HG03039 (cell line): ENCODE measurements around the gene TRIM9.

ENCODE experiments used
- ATAC-seq: cut with Tn5 transposase; IDR thresholded peaks from one replicate; pipeline ENCODE4 v1.9.1; 2021; ENCODE audit warnings: mild to moderate bottlenecking, moderate library complexity; ENCODE audit not compliant: unreplicated experiment

TRIM9 gene

DNA sequence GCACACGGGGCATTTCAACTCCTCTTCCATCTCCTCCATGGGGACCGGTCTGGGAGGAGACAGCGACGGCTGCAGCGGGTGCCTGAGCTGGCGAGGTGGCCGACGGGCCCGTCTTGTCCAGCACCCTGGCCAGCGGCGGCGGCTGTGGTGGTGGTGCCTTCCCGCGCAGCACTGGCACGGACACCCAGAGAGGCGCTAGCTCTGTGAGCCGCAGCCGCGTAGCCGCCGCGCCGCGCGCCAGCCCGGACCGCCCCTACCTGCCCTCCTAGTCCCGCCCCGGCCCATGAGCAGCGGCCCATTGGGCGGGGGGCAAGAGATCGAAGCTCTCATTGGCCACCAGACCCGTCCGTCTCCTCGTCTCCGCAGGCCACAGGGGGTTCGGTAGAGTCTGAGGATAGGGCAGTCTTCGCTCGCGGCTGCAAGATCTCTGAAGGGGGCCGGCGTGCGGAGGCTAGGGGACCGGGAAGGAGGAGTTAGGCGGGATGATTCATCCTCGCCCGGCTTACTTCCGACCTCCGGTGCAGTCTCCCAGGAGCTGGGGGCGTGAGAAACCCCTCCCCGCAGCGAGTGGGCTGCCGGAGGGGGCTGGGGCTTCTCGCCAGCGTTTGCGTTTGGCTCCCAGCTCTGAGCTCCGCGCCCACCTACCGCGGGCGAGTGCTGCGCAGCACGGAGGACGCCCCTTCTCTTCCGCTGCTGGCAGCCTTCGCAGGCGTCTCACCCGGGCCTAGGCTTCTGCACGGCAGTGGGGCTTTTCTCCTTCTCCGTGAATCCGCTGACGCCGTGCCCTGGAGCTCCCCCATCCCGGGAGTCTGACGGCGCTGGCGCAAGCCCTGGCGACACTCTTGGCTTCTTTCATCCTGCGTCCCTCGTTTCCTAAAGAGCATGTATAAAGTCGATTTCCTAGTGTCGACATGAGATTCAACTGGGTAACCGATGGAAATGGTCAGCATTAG, at the start of gene TRIM9:
TRIM9 (minus strand) TSS at position 205 of the 953 bp plus-strand sequence; CDS start at position 39, 166 bp downstream.
- peak; percentile 100 for ATAC-seq

DNA sequence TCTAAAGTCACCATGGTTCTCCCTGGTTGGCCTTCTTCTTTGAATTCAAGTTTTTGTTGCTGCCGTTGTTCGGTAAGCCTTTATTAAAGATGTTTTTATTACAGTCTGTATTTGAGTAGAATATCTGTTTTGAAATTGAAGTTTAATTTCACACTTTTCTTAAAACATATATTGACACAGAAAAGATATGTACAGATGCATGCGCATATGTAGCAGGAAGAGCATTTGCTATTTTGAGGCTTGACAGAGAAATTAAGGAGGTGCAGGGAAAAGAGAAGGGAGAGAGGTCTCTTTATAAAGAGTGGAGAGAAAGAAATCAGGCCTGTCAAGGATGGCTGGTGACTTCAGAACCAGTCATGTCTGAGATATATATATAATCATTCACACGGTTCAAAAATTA, 46.0 kb upstream of the TRIM9 start:
- no peak for ATAC-seq

DNA sequence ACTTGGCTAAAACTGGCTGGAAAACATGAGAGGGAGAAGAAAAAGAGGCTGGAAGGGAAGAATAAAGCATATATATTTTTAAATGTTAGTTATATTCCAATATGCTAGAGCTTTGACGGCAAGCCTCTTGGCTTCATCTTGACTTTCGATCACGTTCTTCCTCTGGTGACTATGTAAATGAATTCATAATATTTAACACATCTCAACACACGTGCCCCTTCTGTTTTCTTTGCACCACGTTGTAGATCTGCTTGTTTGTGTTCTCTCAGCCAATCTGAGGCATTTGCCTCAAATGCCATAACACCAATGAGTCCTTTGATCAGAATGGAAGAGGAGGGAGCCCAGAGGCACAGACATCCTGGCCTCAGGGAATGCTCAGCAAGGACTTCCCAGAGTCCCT, 45.4 kb upstream of the TRIM9 start:
- ATAC-seq = no peak

DNA sequence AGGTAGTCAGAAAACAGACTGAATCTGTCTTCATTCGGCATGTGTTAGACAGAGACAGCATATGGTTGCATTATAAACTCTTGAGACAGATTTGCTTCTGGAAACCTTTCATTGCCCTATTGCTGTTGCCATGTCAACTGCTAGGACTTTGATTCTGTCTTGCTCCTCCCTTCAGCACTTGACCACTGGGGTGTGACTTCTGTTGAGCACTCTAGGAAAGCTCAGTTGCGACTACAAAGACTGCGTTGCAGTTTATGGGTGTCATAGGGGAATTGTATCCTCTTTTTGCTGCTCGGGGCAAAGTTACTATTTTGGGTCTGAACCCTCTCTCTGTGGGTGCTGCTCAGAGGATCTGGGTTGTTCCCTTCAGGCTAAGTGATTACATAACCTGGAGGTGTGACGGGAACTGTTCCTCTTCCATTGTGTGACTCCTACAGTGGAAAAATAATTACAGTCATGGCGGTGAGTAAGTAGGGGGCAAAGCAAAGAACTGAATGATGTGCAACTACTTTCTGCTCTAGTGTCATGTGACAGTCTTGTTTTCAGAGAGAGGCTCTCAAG, 44.3 kb upstream of the TRIM9 start:
- no peak for ATAC-seq

DNA sequence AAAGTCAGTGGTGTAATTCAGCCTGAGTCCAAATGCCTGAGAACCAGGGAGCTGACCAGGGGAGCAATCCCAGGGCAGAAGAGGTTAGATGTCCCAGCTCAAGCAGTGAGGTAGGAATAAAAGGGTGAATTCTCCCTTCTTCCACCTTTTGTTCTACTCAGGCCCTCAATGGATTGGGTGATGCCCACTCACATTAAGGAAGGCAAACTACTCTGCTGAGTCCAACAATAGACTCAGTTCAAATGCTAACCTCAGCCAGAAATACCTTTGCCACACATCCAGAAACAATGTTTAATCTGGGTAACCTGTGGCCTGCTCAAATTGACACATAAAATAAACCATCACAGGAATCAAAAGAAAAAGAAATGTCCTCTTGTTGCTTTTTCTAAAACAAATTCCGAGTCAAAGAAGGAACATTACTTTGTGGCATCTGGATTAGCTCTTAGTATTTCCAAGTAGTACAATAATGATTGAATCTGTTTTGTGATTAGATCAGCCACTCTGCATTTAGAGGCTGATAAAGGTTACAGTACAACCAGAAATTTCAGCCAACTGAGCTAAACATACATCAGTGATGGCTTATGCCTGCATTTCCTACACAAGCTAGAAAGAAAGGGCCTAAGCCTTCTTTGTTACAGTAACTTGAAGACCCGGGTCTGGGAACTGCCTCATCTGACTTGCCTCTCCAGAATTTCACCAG, 43.6 kb upstream of the TRIM9 start:
- ATAC-seq = no peak

DNA sequence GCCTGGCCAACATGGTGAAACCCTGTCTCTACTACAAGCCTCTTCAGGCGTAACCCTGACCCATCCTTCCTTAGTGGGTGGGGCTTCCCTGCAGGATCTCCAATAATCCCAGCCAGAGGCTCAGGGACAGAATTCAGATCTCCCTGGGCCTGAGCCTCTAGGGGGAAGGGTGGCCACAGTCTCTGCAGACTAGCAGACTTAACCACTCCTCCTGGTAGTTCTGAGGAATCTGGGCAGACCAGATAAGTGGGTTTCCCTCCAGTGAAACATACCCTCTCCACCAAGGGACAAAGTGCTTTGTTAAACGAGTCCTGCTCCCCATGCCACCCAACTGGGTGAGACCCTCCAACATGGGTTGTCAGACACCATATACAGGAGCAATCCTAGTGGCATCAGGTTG, 36.6 kb upstream of the TRIM9 start:
- ATAC-seq = no peak

DNA sequence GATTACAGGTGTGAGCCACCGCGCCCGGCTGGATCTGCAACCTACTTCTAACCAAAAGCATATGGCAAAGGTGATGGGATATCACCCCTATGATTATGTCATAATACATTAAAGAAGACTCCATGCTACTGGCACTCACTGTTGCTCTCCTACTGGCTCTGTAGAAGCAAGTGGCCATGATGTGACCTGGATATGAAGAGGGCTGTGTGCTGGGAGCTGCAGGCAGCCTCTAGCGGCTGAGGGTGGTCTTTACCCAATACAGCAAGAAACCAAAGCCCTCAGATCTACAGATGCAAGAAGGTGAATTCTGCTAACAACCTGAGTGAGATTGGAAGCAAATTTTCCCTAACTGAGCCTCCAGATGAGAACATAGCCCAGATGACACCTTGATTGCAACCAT, 34.2 kb upstream of the TRIM9 start:
- no peak for ATAC-seq

DNA sequence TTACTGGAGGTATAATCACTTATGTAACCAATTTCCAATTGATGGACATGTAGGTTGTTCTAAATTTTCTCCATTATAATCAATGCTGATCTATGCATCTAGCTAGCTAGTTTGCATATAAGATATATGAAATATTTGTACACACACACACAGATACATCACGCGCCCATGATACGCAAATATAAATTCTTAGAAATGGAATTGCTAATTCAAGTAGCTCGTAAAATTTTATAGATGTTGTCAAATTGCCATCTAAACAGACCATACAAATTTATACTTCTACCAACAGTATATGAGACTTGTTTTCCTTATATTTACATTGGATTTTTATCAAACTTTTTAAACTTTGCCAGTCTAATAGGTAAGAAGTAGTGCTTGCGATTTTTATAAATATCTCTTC, 29.1 kb upstream of the TRIM9 start:
- ATAC-seq = no peak

DNA sequence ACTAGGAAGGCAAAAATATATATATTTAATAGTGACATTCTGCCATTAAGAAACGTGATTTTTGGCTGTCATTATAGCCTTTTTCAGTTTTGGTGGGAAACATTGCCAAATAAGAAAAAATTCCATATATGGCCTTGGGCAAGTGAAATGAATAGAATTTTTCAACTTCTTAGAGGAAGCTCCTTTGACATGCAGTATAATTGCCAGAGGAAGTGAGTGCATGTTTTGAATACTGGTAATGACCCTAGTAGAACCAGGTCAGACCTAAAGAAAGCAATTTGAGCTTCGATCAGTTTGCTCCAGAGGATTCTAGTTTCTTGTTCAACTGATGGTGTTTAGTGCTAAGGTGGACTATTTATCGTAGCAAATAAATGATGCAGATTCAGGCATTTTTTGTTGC, 26.2 kb upstream of the TRIM9 start:
- ATAC-seq = no peak

DNA sequence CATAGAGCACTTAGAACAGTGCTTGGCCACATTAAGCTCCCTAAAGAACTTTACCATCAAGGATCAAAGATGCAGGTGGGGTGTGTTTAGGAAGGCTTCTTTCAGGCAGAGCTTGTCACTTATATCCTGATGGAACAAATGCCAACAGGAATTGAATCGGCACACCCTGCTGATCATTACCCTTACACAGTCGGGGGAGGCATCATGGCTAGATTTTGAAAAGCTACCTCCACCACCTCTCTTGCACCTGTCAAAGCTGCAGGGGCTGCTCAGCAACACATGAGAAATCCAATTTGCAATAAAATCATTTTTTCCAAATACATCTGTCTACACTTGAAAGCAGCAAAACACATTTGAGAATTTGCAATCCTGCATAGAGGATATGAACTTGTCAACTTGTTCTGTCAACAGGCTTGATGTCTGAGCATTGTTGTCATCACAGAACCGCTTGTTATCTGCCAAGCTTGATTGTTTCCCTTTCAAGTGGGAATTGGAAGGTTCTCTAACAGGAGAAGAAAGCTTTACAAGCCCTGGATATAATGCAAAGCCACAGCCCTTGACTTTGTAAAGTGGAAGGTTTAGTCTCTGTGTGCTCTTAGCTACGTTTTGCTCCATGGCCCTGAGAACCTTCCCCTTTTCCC, 24.6 kb upstream of the TRIM9 start:
- no peak for ATAC-seq

DNA sequence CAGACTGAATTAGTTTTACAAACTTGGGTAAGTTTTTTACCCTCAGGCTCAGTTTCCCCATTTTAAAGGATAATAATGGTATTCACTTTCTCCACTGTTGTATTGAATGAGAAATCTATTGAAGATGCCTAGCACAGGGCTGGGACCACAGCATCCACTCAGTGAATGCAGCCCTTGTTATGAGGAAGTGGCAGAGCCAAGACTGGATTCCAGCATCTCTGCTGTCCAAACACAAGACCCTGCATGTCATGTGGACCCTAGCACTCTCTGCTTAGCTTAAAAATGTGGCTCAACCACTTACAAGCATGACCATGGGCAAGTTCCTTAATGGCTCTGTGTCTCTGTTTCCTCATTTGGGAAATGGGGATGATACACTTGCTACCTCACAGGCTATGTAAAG, 24.1 kb upstream of the TRIM9 start:
- no peak for ATAC-seq

DNA sequence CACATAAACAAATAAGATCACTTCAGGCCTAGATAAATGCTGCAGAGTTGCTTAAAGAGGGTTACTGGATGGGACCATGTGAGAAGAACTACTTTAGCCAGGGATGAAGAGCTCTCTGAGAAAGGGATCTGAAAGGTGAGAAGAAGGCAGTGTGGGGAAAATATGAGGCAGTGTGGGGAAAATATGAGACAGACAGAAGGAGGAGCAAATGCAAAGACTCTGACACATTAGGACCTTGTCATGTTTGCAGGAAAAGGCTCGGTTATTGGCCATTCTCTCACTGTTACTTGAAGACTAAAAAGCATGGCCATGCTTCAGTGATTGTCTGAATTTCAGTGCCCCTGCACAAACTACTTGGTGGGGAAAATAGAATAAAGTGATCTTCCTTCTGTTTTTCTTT, 22.7 kb upstream of the TRIM9 start:
- ATAC-seq = no peak

DNA sequence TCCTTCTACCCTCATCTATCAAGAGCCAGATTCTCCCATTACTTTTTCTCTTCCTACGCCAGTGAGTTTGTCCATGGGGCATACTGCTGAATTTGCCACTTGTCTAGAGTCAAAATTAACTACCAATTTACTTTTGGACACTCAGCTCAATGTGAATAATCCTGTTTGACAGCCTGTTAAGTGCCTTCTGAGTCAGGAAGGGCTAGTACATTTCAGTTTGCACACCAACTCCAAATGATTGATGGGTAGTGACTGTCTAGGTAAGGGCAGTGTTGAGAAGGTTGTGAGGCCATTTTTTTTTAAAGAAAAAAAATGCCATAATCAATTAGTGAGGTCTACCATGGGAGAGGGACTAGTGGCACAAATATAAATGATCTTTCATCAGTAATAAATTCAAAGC, 21.8 kb upstream of the TRIM9 start:
- ATAC-seq = no peak

DNA sequence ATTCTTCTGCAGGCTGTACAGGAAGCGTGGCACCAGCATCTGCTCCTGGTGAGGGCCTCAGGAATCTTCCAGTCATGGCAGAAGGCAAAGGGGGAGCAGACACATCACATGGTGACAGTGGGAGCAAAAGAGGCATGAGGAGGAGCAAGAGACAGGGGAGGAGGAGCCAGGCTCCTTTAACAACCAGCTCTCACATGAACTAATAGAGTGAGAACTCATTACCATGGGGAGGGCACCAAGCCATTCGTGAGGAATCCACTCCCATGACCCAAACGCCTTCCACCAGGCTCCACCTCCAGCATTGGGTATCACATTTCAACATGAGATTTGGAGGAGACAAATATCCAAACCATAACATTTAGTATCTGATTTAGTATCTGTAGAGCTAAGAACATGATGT, 14.7 kb upstream of the TRIM9 start:
- no peak for ATAC-seq

DNA sequence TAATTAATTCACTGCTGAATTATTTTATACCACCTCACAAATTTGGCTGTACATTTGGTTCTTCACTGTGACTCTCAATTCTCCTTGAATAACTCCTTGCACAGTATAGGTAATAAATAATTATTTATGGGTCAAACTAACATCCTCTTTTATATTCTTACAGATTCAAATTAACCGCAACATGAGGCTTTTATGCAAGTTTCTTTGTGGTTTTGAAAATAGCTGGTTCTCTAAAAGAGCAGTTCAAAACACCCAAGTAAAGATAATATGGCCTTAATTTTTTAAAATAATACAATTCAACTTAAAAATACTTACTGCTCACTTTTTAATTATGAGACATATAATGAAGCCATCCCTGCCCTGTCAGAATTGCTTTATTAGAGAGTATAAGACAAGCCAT, 12.9 kb upstream of the TRIM9 start:
- ATAC-seq = no peak

DNA sequence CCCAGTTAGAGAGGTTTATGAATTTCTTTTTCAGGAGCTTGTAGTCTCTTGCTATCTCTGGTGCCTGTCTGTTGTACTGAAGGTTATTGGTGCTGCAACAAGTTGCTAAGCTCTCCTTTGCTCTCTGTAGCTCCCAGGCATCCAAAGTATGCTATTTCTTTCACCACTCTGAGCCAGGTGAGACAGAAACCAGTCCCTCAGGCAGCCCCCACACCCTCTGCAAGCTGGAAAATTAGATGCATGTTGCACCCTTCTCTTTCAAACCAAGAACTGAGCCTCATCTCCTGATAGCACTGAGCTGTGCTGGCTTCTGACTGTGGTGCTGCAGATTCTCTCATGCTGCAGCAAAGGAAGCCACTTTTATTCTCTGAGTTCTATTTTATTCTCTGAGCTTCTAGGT, 9.6 kb upstream of the TRIM9 start:
- ATAC-seq = no peak

DNA sequence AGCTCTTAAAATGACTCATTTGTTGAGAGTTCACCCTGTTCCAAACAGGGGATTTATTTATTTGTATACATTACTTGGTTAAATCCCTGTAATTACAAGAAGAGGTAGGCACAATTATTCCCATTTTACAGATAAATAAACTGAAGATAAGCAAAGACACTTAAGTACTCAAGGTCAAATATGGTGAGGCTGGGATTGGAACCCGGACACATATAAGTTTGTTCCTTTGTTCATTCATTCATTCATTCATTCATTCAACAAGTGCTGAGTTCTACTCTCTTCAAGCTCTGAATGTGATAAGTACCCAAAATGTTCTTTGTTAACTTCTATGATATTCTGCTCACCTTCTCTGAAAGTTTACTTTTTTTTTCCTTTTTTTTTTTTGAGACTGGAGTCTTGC, 2.4 kb upstream of the TRIM9 start:
- ATAC-seq = no peak

DNA sequence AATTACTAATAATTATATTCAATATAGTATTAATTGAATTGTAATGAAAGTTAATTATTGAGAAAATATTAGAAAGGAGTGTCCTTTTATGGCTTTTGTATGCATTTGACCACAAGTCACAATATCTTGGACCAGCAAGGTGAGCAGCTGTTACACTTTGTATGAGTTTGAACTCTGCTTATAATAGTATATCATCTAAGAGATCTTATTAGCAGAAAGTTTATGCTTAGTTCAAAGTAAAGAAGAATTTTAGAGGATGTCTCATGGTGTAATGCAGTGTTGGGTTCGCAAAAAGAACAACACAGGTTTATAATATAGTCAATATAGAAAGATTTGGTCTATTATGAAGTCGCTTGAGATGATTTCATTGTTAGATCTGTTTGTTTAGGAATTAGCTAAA, 2.0 kb upstream of the TRIM9 start:
- ATAC-seq = no peak

DNA sequence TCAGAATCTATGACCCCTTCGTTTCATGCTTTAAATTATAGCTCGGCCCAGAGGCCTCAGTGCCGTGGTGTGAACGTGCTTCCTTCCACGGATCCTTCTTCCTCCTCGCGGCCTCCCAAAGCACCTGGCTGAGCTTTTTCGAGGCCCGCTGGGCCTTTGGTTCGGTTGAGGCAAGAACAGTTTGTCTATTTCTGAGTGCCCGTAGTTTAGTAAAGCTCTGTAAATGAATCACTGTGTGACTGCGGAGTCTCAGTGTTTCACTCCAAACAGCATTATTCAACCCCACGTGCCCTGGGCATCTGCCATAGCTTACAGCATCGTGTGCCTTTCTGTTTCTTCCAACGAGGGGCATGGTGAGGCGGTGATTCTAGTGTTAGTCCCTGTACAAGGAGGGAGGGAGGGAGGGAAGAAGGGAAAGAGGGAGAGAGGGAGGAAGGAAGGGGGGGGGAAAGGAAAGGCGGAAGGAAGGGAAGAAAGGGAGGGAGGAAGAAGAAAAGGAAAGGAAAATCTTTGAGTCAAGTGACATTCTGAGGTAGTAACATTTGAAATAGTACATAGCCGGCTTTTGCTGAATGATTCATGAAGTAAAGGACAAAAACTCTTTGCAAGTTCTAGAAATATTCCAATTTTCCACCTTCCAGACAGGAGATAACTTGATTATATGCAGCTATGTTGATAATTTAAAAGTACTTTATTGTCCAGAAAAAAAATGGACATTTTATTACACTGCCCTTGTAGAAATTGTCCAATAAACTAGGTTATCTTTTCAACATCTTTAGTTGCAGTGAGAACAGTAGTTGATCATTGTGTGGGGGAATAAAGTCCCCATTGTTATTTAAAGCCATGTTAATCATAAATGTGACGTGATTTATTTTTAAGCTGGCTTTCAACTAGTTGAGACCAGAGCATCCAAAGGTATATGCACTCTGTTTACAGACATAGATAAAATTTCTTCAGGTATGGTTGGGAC, 1.2 kb upstream of the TRIM9 start:
- ATAC-seq = no peak

DNA sequence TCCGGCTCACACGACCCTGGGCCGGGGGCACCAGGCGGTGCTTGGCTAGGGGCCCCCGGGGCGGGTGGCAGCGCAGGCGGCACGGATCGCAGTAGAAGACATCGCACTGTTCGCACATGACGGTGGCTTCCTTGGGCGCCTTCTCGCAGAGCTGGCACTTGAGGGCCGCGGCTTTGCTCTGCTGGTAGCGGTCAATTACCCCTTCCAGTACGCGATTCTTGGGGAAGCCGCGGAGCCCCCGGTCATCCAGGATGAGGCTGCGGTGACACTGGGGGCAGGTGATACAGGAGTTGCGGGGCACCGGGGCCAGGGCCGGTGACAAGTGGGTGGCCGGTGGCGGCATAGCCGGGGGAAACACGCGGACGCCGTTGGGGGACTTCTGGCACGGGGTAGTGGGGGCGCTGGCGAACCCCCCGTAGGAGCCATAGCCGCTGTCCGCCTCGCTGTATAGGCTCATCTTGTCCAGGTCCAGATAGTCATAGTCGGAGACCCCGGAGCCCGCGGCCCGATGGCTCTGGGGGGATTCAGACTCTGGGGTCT, 553 bp downstream of the TRIM9 start:
- ATAC-seq = no peak
